Nucleus accumbens (tissue), 56 donors: ENCODE measurements around the gene AIP.
A peak's percentile ranks its signal among the peaks of the same experiment; 100 is the strongest.
"Not testable (repeated sequence)": the region's sequence is repeated elsewhere in the genome, so short reads cannot be mapped to it uniquely, and the experiment has no call there.

Source experiments
- DNase-seq, 56 donors: peaks; one replicate each; lab custom pipeline; 2025; lab: John Stamatoyannopoulos, UW

Gene AIP

GRCh38 chr11:67504005-67504949, 21.5 kb downstream of the AIP start:
- DNase-seq = peak in 7 of 56 donors; percentile 4 to 56 (median 30)

- DNase-seq = peak in 18 of 56 donors; percentile 14 to 66 (median 28)
These were observed 22.2 kb downstream of the AIP start, which contains the start of gene PITPNM1 for GRCh38 chr11:67504950-67505581. Gene PITPNM1 (minus strand): TSS chr11:67505363. CDS start chr11:67504180, 1,183 bp downstream.

GRCh38 chr11:67505605-67506396, 23.0 kb downstream of the AIP start:
- peak in 55 of 56 donors; percentile 18 to 86 (median 66) for DNase-seq

DNA sequence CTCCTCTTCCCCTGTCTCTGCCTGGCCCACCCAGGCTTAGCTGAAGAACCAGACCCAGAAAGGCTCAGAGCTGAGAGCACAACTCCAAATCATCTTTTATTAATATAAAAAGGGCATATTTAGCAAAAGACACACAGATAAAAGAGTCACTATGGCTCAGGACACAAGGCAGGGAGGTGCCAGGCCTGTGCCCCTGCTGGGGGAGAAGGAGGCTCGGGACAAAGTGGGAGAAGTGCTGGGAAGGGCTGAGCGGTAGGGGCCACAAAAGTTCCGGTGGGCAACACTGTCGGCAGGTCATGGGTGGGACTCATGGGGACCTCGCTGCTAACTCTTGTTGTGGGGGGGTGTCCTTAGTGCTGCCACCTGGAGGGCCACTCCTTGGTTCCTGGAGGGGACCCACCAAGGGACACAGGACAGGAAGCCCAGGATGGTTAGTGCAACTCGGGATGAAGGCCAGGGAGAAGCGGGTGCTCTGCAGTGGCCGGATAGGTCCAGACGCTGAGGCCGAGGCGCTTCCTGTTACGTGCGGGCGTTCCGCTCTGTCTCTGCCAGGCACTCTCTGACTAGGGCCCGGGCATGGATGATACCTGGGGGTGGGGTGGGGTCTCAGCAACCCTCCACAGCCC, 23.7 kb downstream of the AIP start:
- DNase-seq = peak in 1 of 56 donors; percentile 45

DNA sequence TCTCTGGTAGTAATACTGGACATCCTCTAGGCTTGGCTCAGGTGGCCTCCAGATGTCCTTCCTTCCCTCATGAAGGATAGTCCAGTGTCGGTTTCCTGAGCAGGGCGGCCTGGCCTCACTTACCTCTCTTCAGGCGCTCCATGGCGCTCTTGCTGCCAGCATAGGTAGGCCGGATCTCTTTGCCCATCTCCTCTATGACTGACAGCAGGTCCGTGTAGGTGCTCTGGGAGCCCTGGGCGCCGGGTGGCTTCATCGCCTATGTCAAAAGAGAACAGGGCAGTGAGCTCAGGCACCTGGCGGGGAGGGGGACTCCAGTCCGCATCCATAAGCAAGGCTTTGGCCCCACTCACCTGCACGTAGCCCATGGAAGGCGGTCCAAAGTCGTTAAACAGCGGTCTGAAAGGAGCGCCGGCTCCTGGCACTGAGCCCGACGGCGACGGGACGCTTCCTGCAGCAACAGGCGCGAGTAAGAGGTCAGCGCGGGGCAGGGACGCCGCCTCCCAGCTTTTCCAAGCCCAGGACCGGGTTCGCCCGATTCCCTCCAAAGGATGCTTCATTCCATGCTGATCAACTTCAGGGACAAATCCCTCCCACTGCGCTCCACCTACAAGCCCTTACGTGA, 24.5 kb downstream of the AIP start:
- peak in 3 of 56 donors; percentile 48 to 69 (median 52) for DNase-seq

GRCh38 chr11:67507864-67508485, 25.1 kb downstream of the AIP start, which contains the start of gene CDK2AP2:
Gene CDK2AP2 (minus strand): TSS chr11:67508162. CDS start chr11:67508082, 80 bp downstream.
- peak; percentile 88 to 99 (median 97) for DNase-seq

DNA sequence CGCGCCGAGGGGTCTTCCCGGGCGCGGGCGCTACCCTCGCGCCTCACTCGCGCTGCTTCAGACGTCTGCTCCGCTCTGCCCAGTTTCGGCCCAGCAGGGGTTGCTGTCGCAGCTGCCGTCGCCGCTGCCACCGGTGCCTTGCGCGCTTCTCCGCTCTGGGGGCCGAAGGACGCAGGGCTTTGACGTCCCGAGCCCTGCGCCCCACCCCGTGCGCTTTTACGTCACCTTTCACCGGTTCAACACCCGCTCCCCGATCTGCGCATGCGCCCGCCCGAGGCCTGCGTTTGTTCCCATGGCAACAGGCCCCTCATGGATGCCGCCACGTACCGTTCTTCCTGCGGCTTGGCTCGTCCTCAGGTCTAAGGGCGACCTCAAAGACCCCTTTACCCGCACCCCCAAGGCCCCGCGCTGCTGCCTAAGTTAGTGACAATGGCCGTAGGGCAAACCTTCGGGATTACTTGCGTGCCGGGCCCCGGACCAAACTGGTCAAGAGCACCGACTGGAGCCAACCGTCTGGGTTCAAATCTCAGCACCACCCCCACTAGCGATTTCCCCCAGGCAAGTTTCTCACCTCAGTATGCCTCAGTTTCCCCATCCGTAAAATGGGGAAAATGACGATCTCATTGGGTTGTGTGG, 25.8 kb downstream of the AIP start:
- peak in 55 of 56 donors; percentile 64 to 99 (median 93) for DNase-seq

DNA sequence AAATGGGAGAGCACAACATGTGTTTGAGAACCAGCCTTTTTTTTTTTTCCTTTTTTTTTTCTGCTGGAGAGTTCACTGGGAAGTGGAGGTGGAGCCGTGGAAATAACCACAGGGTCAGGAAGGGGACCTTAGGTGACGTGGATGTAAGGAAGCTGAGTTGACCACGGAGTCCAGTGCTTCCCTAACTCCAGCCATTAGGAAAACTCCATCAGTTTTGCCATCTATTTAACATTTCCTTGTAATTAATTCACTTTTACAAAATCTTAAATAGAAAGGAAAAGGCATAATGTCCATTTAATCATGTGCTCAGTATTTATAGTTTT, 27.2 kb downstream of the AIP start:
- no peak for DNase-seq

DNA sequence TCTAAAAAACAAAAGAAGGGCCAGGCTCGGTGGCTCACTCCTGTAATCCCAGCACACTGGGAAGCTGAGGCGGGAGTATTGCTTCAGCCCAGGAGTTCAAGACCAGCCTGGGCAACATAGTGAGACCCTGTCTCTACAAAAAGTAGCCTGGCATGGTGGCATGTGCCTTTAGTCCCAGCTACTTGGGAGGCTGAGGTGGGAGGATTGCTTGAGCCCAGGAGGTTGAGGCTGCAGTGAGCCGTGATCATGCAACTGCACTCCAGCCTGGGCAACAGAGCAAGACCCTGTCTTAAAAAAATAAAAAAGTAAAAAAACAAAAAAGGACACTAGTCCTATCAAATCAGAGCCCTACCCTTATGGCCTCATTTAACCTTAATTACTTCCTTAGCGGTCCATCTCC, 28.7 kb downstream of the AIP start:
- not testable (repeated sequence) for DNase-seq

- DNase-seq = no peak
These were observed 31.3 kb downstream of the AIP start for GRCh38 chr11:67514116-67514515.

DNA sequence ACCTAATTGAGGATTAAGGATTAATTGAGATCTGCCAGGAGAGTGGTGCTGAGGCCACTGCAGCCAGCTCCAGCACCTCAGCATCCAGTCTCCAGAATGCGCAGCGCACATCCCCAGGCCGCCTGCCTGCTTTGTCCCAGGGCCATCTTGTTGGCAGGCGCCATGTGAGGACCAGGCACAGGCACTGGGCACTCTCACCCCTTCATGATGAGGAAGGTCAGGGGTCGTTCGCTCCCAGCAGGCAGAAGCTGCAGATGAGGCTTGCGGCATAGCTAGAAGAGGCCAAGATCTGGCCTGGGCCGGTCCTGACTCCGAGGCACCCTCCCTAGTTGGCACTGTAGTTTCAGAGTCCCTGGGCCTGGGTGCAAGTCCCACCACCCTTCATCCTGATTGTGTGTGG, 34.0 kb downstream of the AIP start:
- DNase-seq = no peak

DNA sequence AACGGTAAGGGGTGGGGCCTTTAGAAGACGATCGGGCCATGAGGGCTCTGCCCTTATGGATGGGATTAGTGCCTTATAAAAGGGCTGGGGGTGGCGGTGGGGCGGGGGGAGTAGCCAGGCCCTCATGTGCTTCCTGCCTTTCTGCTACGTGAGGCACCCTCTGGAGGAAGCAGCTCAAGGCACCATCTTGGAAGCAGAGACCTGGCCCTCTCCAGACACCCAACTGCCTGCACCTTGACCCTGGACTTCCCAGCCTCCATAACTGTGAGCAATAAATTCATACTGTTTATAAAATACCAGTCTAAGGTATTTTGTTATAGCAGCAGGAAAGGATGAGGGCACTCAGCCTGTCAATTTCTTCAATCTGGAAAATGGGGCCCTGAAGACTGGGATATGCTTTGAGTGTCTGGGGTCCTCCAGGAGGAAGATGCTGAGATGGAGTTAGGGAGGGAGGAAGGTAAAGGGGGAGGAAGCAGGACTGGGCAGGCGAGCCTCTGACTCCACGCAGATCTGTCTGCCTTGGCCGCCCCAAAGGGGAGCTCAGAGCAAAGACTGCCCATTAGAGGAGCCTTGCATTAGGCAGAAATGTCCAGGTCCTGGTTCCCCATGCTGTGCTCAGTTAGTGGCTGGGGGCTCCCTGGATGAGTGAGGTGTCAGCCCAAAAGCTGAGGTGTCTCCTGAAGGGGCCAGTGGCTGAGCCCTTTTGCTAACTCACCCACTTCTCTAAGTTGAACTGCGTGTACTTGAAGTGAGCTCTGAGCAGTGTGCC, 35.1 kb downstream of the AIP start:
- no peak for DNase-seq

- DNase-seq = no peak
These were observed 36.9 kb downstream of the AIP start for GRCh38 chr11:67519726-67520125.

DNA sequence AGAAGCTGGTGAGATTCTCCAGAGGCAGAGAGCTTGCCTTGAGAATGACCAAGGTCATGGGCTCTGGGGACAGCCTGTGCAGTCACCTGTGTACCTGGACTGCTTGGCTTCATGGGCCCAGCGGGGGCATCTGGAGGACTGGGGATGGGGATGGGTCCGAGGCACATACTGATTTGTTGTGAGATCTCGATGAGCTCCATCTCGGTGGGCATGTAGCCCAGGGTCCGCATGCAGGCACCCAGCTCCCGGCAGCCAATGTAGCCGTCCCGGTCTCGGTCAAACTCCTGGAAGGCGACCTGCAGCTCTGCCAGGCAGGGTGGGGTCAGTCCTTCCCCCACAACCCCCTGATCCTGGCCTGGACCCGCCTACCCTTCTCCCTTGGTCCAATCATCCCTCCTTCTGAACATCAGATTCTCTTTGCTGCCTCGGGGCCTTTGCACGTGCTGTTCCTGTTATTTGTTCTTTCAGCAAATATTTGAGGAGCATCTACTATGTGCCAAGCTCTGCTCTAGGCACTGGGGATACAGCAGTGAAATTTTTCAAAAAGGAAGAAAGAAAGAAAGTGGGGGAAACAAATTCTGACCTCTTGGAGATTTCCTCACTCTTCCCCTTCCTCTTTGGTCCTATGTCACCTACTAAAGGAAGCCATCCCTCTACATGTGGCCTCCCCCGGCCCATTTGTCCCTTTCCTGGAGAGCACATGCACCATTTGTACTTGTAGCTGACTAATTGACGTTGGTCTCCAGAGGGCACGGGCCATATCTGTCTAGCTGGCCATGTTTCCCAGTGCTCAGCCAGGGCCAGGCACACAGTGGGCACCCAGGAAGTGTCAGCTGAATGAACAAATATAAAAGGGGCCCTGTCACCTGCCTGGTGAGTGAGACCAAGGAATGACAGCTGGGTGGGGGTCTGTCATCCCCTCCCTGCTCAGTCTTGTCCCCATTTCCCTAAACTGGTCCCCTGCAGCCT, 38.3 kb downstream of the AIP start:
- DNase-seq = no peak

GRCh38 chr11:67521924-67522323, 39.1 kb downstream of the AIP start:
- no peak for DNase-seq

DNA sequence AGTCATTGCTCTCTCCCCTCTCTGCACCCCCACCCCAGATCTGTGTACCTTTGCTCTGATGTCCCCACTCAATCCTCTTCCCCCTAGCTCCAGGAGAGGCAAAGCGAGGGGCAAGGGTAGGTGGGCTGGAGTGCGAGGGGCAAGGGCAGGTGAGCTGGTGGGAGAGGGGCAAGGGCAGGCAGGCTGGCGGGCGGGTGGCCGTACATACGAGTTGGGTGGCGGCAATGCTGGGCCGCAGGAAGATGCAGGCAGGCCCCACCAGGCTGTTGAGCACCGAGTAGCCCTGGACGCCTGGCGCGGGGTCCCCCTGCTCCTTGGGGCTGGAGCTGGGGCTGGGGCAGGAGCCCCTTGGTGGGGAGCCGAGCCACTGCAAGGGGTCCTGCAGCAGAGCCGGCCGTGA, 39.5 kb downstream of the AIP start:
- no peak for DNase-seq
